ENCODE results near the gene PHLDB3.
"Not testable (repeated sequence)": the region's sequence is repeated elsewhere in the genome, so short reads cannot be mapped to it uniquely, and the experiment has no call there.

PHLDB3 gene

DNA sequence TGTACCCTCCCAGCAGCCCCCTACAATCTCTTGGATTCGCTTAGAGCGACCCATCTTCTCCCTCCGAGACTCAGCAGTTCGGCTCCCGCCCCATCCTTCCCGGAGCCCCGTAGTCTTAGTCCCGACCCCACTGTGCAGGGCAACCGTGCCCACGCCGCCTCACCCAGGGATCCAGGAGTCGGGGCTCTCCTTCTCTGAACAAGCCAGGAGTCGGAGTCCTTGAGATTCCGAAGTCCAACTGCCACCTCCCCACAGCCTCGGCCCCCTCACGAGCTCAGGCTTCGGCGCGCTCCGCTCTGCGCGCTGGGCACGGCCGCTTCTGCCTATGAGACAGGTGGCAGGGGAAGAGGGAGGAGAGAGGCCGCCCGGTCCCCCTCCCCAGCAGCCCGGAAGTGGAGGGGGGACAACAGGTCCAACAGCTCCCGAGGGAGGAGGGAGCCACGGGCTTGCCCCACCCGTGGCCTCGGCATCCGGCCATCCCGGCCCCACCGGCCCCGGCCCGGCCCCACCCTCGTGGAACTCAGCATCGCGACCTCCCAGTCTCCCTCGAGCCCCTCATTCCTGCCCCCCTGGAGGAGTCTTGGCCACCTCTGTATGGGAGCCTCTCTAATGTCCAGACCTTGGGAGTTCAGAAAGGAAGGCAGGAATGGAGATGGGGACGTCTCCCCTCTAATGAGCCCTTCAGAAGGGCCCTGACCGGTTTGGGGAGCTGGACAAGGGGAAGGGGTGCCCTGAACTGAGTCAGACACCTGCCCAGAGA lies at the start of gene PHLDB3:
Gene PHLDB3, minus strand, starts transcription at position 321 of the 760 bp plus-strand sequence. CDS start 628 bp downstream, outside the sequence.
- DNase-seq (ENCODE audit: low read depth, low spot score), result no peak
- H3K27ac ChIP-seq, result peak within 1 kb of the TSS; percentile 72

DNA sequence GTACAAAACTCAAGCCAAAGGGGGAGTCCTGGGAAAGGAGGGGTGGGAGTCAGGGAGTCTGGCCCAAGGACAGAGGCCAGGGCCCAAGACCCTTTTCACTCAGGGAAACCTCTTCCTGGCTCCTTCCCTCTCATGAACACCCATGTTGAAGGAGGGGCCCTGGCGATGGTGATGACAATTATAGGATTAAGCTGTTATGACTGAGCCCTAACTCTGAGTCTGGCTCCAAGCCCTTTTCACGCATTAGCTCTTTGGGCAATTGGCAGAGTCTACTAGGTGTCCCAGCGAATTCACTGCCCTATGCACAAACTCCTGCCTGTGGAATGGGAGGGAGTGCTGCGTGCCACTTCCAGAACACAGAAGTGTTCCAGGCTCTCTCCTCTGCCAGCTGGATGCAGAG lies 49.1 kb upstream of the PHLDB3 start:
- no peak overlapping the region for H3K27ac ChIP-seq
- DNase-seq (ENCODE audit: low read depth, low spot score), result no peak

DNA sequence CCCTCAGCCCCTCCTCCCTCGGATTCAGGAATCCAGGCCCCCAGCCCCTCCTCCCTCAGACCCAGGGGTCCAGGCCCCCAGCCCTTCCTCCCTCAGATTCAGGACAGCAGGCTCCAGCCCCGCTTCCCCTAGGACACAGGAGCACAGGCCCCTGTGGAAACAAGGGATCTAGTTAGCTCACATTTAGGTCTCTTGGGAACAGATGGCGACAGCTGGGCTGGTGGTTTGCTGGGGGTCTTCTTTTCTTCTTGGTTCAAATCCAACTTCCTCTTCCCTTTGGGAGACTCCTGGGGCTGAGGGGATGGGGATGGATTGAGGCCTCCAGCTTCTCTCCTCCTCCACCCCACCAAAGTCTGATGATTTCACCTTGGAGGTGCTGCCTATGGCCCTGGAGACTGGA lies 48.1 kb upstream of the PHLDB3 start:
- no peak for DNase-seq (ENCODE audit: low read depth, low spot score)

DNA sequence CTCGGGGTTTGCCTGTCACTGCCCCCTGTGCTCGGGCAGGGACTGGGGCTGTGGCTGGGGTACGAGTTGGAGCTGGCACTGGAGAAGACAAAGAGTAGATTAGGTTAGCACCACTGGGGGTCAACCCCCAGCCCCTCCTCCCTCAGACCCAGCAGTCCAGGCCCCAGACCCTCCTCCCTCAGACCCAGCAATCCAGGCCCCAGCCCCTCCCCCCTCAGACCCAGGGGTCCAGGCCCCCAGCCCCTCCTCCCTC lies 47.6 kb upstream of the PHLDB3 start:
- no peak overlapping the region for H3K27ac ChIP-seq
- no peak for DNase-seq (ENCODE audit: low read depth, low spot score)

More for the DNA sequence above, 48.1 kb upstream of the PHLDB3 start:
- no peak overlapping the region for H3K27ac ChIP-seq

DNA sequence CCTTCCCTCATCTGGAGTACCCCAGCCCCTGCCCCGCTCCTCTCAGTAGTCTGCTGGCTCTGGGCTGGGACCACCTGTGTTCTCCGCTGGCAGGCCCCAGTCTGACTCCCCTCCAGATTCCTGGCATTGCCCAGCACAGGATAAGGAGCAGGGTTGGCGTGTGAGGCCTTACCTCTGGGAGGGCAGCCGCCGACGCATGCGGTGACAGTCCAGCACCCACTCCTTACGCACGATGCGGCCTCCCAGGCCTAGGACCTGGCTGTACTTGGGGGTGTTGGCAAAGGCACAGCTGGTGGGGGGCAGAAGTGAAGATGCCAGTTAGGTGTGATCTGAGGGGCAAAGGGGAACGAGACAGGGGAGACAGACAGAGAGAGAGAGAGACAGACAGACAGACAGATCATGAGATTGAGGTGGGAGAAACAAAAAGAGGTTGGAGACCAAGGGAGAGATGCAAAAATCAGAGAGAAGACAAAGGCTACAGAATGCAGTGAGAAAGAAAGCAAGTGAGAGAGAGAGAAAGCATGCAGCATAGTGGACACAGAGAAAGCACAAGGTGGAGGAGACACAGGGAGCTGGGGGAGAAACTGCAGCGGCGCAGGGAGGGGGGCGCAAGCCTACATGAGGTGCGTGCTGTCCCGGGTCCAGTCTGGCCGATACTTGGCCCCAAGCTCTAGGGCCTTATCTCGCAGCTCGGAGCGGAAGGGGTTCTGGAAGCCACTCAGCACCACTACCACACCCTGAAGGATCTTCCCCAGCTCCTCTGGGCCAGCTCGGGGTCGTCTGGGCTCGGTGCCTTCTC lies 47.1 kb upstream of the PHLDB3 start:
- no peak for DNase-seq (ENCODE audit: low read depth, low spot score)
- no peak overlapping the region for H3K27ac ChIP-seq

DNA sequence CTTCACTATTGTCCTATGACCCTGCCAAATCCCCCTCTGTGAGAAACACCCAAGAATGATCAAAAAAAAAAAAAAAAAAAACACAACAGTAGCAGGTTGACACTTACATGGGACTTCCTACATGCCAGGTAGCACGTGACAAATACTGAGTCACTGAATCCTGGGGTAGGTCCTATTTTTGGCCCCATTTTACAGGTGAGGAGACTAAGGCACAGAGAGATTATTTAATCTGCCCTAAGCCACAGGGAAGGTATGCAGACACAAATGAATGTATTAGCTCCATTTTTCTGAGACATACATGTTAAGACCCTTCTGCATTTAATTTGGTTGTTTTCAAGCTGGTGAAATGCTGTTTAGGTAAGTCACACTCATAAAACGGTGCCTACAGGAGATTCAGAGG lies 44.2 kb upstream of the PHLDB3 start:
- H3K27ac ChIP-seq, result no peak overlapping the region
- DNase-seq (ENCODE audit: low read depth, low spot score), result no peak

DNA sequence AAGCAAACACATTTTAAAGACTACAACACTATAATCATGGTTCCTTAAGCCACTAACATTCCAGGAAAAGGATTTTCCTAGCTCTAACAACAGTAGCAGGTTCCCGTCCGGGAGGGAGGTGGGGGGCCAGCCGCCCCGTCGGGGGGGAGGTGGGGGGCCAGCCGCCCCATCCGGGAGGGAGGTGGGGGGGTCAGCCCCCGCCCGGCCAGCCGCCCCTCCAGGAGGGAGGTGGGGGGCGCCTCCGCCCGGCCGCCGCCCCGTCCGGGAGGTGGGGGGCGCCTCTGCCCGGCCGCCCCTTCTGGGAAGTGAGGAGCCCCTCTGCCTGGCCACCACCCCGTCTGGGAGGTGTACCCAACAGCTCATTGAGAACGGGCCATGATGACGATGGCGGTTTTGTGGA lies 43.4 kb upstream of the PHLDB3 start:
- not testable (repeated sequence) for DNase-seq (ENCODE audit: low read depth, low spot score); H3K27ac ChIP-seq

DNA sequence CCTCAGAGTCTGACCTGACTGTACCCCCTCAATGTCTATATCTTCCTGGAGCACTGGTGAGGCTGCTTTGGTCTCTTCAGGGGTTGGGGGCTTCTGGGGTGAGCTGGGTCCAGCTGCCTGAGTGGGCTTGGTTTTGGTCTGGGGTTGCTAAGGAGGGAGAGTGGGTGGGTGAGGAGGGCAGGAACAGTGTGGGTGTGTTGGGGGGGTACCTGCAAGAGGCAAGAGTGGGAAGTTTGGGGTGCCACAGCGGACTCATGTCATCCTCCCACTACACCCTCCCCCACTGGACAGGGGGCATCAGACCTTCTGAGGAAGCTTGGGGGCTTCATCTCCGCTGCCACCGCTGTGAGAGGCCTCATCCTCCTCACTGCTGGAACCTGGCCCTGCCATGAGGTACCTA lies 42.0 kb upstream of the PHLDB3 start:
- H3K27ac ChIP-seq, result no peak overlapping the region
- DNase-seq (ENCODE audit: low read depth, low spot score), result no peak

DNA sequence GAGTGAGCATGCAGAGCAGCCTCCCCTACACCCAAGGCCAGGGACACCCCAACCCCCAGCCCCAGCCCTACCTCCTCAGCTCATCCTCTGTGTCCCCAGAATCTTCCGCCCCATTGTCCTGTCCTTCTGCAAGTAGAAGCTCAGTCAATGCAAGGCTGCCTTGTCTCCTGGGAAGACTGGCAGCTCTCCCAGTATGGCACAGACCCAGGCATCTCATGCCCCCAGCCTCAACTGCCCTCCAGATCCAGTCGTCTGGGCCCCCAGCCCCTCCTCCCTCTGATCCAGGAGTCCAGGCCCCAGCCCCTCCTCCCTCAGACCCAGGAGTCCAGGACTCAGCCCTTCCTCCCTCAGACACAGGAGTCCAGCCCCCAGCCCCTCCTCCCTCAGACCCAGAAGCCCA lies 41.4 kb upstream of the PHLDB3 start:
- H3K27ac ChIP-seq, result no peak overlapping the region
- no peak for DNase-seq (ENCODE audit: low read depth, low spot score)

DNA sequence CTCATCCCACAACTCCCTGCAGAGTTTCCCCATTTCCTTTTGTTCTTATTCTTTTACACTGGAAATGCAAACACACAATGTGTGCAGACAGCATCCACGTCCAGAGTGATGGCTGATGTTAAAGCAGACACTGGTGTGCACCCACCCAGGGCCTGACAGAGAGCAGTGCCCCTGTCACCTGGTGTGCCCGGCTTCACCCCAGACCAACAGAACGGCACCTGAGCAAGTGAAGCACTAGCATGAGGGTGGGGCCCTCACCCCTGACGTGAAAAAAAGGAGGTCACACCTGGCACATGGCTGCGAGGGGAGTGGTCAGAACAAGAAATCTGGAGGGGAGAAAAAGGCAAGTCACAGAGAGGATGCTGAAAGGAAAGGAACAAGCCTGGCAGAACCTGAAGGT lies 40.7 kb upstream of the PHLDB3 start:
- no peak for DNase-seq (ENCODE audit: low read depth, low spot score)
- H3K27ac ChIP-seq, result no peak overlapping the region

DNA sequence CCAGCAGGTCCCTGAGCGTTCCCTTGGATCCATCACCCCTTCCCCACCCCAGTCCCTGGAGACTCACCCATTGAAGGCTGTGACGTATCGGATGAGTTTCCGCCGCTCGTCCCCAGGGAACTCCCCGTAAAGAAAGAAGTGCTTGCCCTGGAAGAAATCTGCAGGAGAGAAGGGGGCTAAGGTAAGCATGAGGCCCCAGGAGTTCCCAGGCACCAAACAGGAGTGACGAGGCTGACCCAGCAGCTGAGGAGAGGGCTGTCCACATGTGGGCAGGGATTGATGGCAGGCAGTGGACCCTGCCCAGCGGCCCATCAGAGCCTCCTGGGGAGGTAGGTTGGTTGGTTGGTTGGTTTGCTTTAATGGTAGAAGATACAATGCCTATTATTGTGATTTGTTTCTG lies 39.5 kb upstream of the PHLDB3 start:
- H3K27ac ChIP-seq, result no peak overlapping the region
- DNase-seq (ENCODE audit: low read depth, low spot score), result no peak

DNA sequence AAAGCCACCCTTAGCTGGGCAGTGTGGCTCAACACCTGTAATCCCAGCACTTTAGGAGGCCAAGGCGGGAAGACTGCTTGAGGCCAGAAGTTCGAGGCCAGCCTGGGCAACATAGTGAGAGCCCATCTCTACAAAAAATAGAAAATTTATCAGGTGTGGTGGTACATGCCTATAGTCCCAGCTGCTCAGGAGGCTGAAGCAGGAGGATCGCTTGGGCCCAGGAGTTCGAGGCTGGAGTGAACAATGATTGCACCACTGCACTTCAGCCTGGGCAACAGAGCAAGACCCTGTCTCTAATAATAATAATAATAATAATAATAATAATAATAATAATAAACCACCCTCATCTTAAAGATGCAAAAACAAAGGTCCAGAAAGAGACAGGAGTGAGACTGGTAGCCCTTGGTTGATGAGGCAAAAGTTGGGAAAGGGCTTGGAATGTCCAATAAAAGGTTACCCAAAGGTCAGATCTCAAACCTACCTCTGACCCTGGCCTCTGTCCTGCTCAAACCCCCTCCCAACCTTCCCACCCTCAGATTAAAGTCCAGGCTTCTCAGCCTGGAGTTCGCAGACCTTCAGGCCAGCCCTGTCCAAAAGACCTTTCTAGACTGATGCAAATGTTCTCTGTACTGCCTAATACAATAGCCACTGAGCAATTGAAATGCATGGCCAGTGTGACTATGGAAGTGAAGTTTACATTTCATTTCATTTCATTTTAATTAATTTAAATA lies 37.5 kb upstream of the PHLDB3 start:
- DNase-seq (ENCODE audit: low read depth, low spot score), result no peak
- no peak overlapping the region for H3K27ac ChIP-seq

DNA sequence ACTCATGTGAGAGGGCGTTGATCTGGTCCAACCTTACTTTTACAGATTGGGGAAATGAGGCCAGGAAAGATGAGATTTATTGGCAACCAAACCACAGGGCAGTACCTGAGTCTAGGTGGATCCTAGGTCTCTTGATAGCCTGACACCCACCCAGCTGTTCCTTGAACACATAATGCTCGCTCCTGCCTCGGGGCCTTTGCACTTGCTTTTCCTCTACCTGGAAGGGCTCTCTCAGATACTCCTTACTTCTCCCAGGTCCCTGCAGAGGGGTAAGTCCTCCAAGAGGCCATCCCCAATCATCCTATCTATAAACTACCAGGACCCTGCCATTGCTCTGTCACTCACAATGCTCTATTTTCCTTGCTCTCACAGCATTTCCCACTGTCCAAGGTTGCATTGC lies 35.8 kb upstream of the PHLDB3 start:
- H3K27ac ChIP-seq, result no peak overlapping the region
- no peak for DNase-seq (ENCODE audit: low read depth, low spot score)

DNA sequence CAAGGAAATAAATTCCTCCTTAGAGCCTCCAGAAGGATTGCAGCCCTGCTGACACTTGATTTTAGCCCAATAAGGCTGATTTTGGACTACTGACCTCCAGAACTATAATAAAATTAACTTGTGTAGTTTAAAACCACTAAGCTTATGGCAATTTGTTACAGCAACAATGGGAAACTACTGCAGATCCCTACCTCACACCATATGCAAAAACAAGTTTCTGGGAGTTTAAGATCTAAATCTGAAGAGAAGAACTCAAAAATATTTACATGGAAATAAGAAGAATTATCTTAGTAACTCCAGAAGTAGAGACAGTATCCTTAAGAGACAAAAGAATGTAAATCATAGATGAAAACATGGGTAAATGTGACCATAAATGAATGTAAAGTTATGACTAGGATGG lies 34.4 kb upstream of the PHLDB3 start:
- no peak overlapping the region for H3K27ac ChIP-seq
- no peak for DNase-seq (ENCODE audit: low read depth, low spot score)

DNA sequence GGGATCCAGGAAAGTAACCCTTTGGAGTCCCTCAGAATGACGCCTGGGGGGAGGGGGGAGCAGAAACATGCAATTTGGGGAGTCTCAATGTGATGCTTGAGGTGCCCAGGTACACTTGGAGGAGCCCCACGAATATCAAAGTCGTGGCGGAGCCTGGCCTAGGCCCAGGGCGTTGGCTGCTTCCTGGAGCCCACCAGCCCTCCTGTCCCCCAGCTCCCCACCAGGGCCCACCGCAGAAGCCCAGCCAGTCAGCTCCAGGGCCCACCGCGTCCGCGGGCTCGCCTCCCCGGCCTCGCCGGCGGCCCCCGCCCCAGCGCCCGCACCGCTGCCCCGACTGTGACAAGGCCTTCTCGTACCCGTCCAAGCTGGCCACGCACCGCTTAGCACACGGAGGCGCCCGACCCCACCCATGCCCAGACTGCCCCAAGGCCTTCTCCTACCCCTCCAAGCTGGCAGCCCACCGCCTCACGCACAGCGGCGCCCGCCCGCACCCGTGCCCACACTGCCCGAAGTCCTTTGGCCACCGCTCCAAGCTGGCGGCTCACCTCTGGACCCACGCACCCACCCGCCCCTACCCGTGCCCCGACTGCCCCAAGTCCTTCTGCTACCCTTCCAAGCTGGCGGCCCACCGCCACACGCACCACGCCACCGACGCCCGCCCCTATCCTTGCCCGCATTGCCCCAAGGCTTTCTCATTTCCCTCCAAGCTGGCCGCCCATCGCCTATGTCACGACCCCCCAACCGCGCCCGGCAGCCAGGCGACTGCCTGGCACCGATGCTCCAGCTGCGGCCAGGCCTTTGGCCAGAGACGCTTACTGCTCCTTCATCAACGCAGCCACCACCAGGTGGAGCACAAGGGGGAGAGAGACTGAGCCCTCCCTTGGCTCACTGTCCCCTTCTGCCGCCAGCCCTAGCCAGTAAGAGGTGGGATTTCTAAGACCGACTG lies 30.5 kb upstream of the PHLDB3 start:
- H3K27ac ChIP-seq, result no peak overlapping the region
- DNase-seq (ENCODE audit: low read depth, low spot score), result no peak

DNA sequence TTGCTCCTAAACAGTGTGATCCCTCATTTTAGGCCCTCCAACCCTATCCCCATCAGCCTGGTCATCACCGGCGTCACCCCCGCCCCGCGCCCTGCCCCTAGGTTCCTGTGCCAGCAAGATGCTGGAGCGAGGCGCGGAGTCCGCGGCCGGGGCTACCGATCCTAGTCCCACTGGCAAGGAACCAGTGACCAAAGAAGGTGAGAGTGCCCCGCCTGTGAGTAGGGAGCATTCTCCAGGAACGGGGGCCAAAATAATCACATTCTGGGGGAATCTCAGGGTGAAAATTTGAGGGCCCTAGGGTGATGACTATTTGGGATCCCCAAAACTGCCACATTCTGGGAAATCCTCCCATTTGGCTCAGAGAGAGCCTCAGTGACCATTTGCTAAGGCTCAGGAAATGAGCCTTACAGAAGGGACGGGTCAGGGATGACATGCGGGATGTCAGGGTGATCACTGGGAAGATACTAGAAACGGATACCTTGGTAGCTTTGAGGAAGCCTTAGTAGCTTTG lies 29.8 kb upstream of the PHLDB3 start:
- no peak for DNase-seq (ENCODE audit: low read depth, low spot score)
- H3K27ac ChIP-seq, result peak overlapping the region; percentile 74

DNA sequence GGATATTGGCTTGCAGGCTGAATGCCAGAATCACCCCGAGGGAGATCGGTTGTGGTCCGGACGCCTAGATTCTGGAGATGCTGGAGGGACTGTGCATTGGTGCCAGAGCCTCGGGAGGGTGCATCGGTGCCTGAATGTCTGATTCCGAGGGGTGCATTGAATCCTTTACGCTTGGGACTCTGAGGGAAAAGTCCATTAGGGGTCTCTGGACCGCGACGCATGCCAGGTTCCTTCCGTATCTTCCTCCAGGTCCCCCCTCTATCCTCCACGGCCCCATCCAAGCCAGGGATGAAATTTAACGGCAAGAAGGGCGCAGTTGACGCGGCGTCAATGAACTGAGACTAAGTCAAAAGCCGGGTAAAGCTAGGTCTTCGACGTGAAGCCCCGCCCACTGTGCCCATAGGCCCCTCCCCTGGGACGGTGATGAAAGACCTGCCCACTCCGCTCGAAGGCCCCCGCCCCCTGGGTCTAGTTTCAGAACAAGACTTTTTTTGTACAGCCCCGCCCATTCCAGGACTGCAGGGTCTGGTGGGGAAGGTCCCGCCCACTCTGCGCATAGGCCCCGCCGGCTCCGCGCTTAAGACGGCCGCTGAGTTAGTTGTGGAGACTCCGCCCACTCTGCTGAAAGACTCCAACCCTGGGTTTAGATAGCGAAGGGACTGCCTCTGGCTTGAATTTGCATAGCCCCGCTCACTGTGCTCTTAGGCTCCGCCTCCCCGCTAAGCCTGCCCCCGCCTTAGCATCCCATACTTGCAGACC lies 29.2 kb upstream of the PHLDB3 start:
- peak overlapping the region; percentile 74 for H3K27ac ChIP-seq
- DNase-seq (ENCODE audit: low read depth, low spot score), result peak; percentile 82

DNA sequence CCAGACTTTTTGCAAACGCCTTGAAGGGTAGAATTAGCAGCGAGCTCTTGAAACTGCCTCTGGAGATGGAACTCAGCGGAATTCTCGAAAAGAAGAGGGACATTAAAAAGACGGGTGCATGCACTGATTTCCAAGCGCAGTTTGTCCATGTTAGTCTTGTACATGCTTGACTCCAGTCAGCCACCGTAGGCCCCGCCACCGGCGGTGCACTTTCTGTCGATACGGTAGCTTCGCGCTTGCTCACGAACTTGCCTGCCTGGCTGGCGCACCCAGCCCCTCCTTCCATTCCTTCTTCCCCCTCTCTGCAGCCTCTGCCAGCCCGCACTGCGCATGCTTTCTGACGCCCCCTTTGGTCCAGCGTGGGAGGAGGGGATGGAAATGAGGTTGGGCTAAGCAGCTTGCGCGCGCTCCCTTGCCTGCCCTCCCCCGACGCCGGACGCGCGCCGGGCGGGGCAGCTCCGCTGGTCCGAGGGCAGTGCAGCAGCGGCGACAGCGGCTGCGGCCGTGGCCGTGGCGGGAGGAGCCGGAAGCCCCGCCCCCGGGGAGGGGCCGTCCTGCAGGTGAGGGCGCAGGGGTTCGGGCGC lies 28.5 kb upstream of the PHLDB3 start, which contains the start of gene ZNF575:
Gene ZNF575, plus strand, starts transcription at position 227 of the 584 bp plus-strand sequence. CDS start 1,235 bp downstream, outside the sequence.
- H3K27ac ChIP-seq, result peak within 1 kb of the TSS; percentile 74
- DNase-seq (ENCODE audit: low read depth, low spot score), result peak; percentile 53

DNA sequence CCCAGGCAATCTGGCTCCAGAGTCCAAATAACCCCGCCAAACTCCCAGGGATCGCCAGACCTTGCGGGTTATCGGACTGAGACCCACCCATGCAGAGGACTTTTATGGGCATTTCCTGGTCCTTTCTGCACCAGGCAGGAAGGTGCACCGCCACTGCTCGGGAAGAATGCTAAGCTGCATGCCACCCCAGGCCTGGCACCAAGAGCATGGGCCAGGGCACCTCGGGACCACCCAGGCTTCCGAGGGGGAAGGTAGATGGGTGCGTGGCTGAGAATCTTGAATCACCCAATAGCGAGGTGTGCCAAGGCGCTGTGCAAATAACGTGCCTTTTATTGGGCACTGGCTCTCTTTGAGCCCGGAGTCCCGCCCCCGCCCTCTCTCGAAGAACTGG lies 28.0 kb upstream of the PHLDB3 start:
- DNase-seq (ENCODE audit: low read depth, low spot score), result no peak

More for the DNA sequence above, 28.0 kb upstream of the PHLDB3 start:
- H3K27ac ChIP-seq, result peak overlapping the region; percentile 74

Data from epithelial cell of prostate (primary cell).